ENCODE data around the gene PEX12. TPM values are rescaled to one million over a fixed set of nuclear protein-coding genes. Genes with fewer than 3 reads are reported as not detected.
"Not testable (repeated sequence)": the region's sequence is repeated elsewhere in the genome, so short reads cannot be mapped to it uniquely, and the experiment has no call there.

Gene PEX12
- total RNA-seq, 2 donors from 2014 or later, result 1.9 to 2.6 TPM

DNA sequence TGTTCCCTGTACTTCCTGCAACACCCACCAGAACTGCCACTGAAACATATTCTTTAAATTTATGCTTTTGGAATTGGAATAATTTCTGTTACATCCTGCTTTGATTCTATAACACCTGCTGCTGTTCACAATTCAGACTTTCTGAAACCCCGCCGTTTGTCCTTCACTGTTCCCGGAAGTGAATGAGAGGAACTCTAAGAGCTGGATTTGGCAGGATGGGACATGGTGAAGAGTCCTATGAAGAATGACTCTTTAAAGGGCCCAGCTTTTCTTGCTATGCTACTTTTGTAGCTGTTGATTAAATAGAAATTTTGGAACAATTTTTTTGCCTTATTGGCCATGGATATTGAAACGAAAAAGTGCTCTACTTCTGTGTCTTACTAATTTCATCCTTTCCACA is 17.7 kb upstream of the PEX12 start:
- no peaks in the 10 kb centered on the region for H3K9me3 Mint-ChIP-seq
- H3K36me3 Mint-ChIP-seq (ENCODE audit: low read depth), result peaks cover 85% of the 10 kb centered on the region
- no peaks in the 10 kb centered on the region for H3K27me3 Mint-ChIP-seq
- H3K4me1 Mint-ChIP-seq, result no peaks in the 10 kb centered on the region
- no peak overlapping the region for H3K27ac Mint-ChIP-seq
- no peak overlapping the region for H3K4me3 Mint-ChIP-seq
- no peak for ATAC-seq (replicated peaks)

DNA sequence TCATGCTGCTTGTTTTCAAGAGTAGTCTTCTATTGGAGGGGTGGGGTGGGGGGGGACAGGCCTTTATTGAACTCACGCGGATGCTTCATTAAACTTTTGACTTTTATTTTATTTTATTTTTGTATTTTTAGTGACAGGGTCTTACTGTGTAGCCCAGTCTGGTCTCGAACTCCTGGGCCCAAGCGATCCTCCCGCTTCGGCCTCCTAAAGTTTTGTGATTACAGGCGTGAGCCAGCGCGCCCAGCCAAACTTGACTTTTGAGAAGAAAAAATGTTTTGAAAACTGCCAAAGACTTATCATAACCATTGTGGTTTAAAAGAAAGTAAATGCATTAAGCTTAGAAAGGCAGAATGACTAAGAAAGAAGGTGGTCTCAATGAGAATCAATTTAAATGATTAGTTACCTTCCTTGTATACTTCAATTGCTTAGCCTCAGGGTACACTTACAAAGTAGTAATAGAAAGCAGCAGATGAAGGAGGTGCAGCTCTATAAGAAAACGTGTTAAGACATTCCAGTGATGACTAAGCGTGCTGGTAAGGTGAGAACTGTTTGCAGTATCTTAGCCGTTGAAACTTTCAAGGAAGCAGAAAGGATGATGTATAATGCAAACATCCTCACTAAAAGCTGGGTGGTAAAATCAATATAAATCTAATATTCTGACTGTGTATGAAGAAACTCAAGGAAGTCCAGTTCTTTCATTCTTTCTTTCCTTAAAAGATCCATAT is 10.0 kb upstream of the PEX12 start:
- no peaks in the 10 kb centered on the region for H3K9me3 Mint-ChIP-seq
- no peaks in the 10 kb centered on the region for H3K27me3 Mint-ChIP-seq
- H3K4me3 Mint-ChIP-seq, result peak overlapping the region; percentile 99
- H3K36me3 Mint-ChIP-seq (ENCODE audit: low read depth), result peaks cover 34% of the 10 kb centered on the region
- peaks cover 13% of the 10 kb centered on the region for H3K4me1 Mint-ChIP-seq
- ATAC-seq (replicated peaks), result peak; percentile 66
- H3K27ac Mint-ChIP-seq, result peak overlapping the region; percentile 99

DNA sequence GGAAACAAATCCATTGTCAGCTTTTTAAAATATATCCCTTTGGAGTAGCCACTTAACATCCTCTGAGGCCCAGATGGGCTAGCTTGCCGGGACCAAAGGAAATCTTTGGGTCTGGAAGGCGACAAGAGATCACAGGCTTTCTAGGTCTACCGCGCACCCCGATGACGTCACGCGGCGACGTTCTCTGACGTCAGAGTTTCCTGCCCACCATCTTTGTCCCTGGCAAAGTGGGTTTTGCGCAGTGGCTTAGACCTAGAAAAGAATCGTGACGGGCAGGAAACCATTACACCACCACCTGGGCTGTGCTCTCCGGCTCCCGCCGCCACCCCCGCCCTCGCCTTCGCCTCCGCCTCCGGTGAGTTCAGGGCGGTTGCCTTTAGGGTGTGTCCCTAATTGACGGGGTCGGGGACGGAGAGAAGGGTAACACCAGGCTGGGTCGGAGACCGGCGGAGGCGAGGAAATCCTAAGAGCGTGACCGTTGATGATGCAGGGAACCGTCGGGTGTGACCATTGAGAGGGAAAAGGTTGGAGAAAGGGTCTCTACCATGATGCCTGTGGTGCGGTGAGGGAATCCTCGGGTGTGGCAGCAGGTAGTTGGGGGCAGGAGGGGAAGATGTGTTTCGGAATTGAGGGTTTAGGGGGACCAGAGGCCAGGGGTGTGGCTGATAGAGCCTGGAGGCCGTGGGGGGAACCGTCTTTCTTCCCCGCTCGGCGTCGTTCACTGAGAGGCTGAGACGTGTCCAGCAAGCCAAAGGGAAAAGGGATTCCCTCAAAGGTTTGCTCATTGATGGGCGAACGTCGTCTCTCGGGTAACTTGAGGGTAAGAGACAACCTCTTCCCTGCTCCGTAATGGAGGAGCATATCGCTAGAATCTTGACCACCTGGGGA is 8.9 kb upstream of the PEX12 start, which contains the start of gene AP2B1:
Gene AP2B1 (plus strand): TSS at position 249 of the 888 bp plus-strand sequence. CDS start 6,709 bp downstream, outside the sequence.
- H3K27ac Mint-ChIP-seq, result peak within 1 kb of the TSS; percentile 99
- ATAC-seq (replicated peaks), result peak; percentile 94
- peaks cover 27% of the 10 kb centered on the region for H3K36me3 Mint-ChIP-seq (ENCODE audit: low read depth)
- peak within 1 kb of the TSS; percentile 99 for H3K4me3 Mint-ChIP-seq
- peaks cover 13% of the 10 kb centered on the region for H3K4me1 Mint-ChIP-seq
- no peaks in the 10 kb centered on the region for H3K9me3 Mint-ChIP-seq
- H3K27me3 Mint-ChIP-seq, result no peaks in the 10 kb centered on the region

DNA sequence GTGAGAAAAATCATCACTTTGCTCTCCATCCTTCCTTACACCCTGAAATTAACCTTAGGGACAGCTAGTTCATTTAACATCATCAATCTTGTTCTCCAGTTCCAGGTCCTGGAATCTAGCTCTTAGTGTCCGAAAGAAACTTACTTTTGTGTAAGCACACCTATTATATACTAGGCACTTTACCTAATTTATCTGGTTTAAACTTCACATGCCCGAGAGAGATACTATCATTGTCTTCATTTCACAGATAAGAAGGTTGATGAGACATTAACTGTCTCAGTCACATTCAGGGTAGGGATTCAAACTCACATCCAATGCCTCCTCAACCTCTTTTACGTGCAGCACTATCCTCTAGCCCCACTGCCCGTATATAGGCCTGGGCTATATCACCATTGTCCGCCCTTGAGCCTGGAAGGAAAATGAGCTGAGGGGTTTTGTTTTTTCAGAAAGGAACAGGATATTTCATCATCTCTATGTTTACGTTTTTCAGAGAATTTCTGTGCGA is 8.2 kb upstream of the PEX12 start:
- peak overlapping the region; percentile 99 for H3K27ac Mint-ChIP-seq
- ATAC-seq (replicated peaks), result peak; percentile 3
- H3K27me3 Mint-ChIP-seq, result no peaks in the 10 kb centered on the region
- peak overlapping the region; percentile 99 for H3K4me3 Mint-ChIP-seq
- no peaks in the 10 kb centered on the region for H3K9me3 Mint-ChIP-seq
- peaks cover 27% of the 10 kb centered on the region for H3K36me3 Mint-ChIP-seq (ENCODE audit: low read depth)
- H3K4me1 Mint-ChIP-seq, result peaks cover 13% of the 10 kb centered on the region

DNA sequence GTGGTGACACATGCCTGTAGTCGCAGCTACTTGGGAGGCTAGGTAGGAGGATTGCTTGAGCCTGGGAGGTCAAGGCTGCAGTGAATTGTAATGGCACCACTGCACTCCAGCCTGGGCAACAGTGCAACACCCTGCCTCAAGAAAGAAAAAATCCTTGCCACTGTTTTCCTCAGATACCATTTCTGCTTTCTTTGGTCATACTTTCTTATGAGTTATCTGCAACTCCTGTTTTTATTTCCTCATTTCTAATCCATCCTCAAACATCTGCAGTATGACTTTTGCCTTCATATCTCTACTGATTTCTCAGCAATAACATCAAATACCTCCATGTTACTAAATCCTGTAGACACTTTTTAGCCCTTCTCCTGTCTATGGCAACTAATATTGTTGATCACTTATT is 5.7 kb upstream of the PEX12 start:
- Mint-ChIP-seq H3K27me3 (no peaks in the 10 kb centered on the region), H3K9me3 (no peaks in the 10 kb centered on the region), H3K36me3 (ENCODE audit: low read depth) (peaks cover 10% of the 10 kb centered on the region), H3K4me1 (peaks cover 12% of the 10 kb centered on the region), H3K27ac (no peak overlapping the region), H3K4me3 (no peak overlapping the region)
- no peak for ATAC-seq (replicated peaks)

DNA sequence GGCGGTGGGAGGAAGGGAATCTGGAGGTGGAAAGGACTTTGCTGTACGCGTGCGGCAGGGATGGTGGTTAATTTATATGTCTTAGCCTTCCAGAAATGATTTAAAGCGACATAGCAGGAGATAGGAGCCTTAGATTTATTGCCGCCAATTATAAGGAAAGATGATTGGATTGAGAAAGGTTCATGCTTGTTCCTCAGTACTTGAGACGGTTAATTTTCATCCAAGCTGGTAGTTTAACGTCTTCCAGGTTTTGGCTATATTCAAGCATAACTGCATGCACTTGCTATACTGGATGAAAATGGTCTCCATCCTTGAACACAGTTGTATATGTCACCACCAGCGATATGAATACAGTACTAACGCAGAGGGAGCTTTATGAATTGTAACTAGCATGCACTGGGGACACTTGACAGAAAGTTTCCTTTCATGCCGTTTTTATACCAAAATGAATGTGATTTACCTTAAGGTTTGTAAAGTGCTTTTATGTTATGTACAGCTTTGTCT is 610 bp upstream of the PEX12 start:
- peaks cover 11% of the 10 kb centered on the region for H3K4me1 Mint-ChIP-seq
- H3K9me3 Mint-ChIP-seq, result no peaks in the 10 kb centered on the region
- peak overlapping the region; percentile 100 for H3K4me3 Mint-ChIP-seq
- H3K27ac Mint-ChIP-seq, result peak overlapping the region; percentile 99
- ATAC-seq (replicated peaks), result peak; percentile 52
- peaks cover 16% of the 10 kb centered on the region for H3K36me3 Mint-ChIP-seq (ENCODE audit: low read depth)
- H3K27me3 Mint-ChIP-seq, result no peaks in the 10 kb centered on the region

DNA sequence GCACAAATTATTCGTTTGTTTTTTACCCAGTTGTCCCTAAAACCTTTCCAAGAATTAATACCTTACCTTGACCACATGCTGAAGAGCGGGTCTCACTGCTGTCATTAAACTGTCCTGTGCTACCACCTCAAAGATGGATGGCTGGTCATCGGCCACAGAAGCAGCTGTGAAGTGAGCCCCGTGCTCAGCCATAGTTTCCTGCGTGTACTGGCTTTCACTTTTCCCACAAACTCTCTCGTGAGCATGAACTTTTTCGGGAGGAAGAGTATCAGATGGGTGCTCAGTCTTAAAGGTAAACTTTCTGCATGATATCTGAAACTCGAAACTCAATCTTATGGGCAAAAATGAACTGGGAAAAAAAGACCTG is 558 bp downstream of the PEX12 start:
- no peaks in the 10 kb centered on the region for H3K9me3 Mint-ChIP-seq
- H3K27me3 Mint-ChIP-seq, result no peaks in the 10 kb centered on the region
- peak overlapping the region; percentile 99 for H3K27ac Mint-ChIP-seq

DNA sequence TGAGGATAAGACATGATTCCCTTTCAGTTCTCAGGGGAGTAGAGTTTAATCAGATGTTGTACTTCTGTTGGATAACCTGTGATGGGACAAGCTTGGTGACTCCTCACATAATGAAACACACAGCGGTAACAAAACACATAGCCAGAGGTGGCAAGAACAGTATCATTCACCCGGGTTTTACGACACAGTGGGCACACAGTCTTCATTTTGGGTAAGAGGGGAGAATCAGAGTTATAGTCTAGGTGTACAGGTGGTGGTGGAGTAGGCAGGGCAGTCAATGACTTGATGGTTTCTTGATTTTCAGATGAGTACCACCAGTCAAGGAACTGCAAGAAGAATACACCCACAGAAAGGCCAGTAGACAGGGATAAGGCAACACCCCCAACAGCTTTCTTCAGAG is 2.6 kb downstream of the PEX12 start:
- no peak for ATAC-seq (replicated peaks)

More for the DNA sequence above, 558 bp downstream of the PEX12 start:
- peaks cover 11% of the 10 kb centered on the region for H3K4me1 Mint-ChIP-seq
- H3K36me3 Mint-ChIP-seq (ENCODE audit: low read depth), result peaks cover 22% of the 10 kb centered on the region
- no peak for ATAC-seq (replicated peaks)
- H3K4me3 Mint-ChIP-seq, result peak overlapping the region; percentile 100

DNA sequence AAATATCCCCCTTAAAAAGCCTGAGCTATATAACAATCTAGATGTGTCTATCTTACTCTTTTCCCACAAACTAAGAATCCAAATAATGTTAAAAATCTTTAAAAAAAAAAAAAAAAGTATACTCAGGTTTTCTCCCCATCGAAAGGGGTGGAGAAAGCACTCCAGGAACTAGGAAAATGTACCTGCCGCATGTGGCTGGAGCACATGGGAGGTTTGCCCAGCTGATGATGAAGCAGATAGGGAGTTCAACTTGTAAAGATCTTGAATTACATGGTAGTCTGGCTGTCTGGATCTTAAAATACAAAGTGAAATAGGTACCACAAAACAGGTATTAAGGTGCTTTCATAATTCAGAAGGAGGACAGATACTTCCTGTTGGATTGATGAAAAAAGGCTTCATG is 9.0 kb downstream of the PEX12 start:
- peak overlapping the region; percentile 94 for H3K4me3 Mint-ChIP-seq
- no peak for ATAC-seq (replicated peaks)
- H3K27me3 Mint-ChIP-seq, result no peaks in the 10 kb centered on the region
- peak overlapping the region; percentile 55 for H3K27ac Mint-ChIP-seq
- H3K9me3 Mint-ChIP-seq, result no peaks in the 10 kb centered on the region
- peaks cover 33% of the 10 kb centered on the region for H3K36me3 Mint-ChIP-seq (ENCODE audit: low read depth)
- H3K4me1 Mint-ChIP-seq, result peaks cover 14% of the 10 kb centered on the region

More for the DNA sequence above, 2.6 kb downstream of the PEX12 start:
- Mint-ChIP-seq H3K27me3 (no peaks in the 10 kb centered on the region), H3K4me3 (no peak overlapping the region), H3K27ac (peak overlapping the region; percentile 0), H3K36me3 (ENCODE audit: low read depth) (peaks cover 28% of the 10 kb centered on the region), H3K9me3 (no peaks in the 10 kb centered on the region), H3K4me1 (peaks cover 8% of the 10 kb centered on the region)

DNA sequence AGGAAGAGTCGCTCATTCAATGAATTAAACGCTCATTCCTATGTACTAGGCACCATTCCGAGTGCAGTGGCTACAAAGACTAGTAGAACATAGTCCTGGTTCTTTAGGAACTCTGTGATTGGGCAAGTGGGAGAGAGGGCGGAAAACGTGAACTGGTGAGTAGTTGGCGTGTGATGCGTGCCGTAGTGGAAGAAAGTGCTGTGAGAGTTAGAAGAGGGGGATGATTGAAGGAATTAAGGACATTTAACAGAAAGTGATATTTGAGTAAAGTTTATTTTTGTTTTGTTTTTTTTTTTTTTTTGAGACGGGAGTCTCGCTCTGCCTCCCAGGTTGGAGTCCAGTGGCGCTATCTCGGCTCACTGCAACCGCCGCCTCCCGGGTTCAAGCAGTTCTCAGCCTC is 9.8 kb downstream of the PEX12 start:
- Mint-ChIP-seq H3K4me3 (peak overlapping the region; percentile 94), H3K27ac (peak overlapping the region; percentile 81), H3K4me1 (peaks cover 14% of the 10 kb centered on the region), H3K9me3 (no peaks in the 10 kb centered on the region), H3K36me3 (ENCODE audit: low read depth) (peaks cover 26% of the 10 kb centered on the region), H3K27me3 (no peaks in the 10 kb centered on the region)
- peak; percentile 54 for ATAC-seq (replicated peaks)

DNA sequence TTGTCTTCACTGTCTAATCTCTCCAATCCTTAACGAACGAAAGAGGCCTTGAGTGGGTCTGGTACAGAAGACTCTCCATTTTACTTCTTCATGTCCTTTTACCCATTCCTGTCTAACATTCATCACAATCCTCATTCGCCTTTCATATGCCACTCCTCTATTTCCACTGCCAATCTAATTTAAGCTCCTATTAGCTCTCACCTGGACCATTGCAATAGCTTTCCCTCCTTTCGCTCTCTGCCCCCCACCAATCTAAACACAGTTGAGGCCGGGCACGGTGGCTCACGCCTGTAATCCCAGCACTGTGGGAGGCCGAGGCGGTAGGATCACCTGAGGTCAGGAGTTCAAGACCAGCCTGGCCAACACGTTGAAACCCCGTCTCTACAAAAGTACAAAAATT is 11.4 kb downstream of the PEX12 start:
- Mint-ChIP-seq H3K27me3 (no peaks in the 10 kb centered on the region), H3K27ac (no peak overlapping the region), H3K9me3 (no peaks in the 10 kb centered on the region), H3K4me1 (peaks cover 14% of the 10 kb centered on the region), H3K4me3 (peak overlapping the region; percentile 94), H3K36me3 (ENCODE audit: low read depth) (peaks cover 20% of the 10 kb centered on the region)
- ATAC-seq (replicated peaks), result no peak

DNA sequence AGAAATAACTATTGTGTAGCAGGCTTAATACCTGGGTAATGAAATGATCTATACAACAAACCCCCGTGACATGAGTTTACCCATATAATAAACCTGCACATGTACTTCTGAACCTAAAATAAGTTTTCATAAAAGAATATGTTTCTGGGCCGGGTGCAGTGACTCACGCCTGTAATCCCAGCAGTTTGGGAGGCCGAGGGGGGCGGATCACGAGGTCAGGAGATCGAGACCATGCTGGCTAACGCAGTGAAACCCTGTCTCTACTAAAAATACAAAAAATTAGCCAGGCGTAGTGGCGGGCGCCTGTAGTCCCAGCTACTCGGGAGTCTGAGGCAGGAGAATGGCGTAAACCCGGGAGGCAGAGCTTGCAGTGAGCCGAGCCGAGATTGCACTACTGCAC is 15.2 kb downstream of the PEX12 start:
- not testable (repeated sequence) for H3K9me3 Mint-ChIP-seq; H3K4me1 Mint-ChIP-seq; H3K4me3 Mint-ChIP-seq; H3K27ac Mint-ChIP-seq; H3K27me3 Mint-ChIP-seq; H3K36me3 Mint-ChIP-seq (ENCODE audit: low read depth); ATAC-seq (replicated peaks)

DNA sequence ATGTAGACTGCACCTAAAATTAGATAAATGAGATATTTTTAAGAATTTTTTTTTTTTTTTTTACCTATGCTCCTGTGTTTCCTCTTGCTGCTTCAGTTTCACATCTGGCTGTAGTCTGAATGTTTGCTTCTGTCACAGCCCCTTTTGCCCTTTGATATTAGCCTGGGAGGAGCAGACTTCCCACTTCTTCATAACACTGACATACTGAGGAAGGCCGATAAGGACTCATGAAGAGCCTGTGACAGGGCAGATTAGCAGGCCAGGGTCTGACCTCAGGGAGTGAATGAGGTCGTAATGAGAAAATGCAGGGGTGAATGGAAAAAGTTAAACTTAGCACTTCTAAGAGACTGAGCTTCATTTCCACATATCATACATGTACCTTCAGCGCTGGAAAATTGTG is 17.7 kb downstream of the PEX12 start, which contains the start of gene SLFN14:
Gene SLFN14 (minus strand): TSS at position 117 of the 400 bp plus-strand sequence. CDS start 2,757 bp downstream, outside the sequence.
- no peaks in the 10 kb centered on the region for H3K9me3 Mint-ChIP-seq
- H3K4me1 Mint-ChIP-seq, result no peaks in the 10 kb centered on the region
- H3K27ac Mint-ChIP-seq, result no peak within 1 kb of the TSS
- H3K27me3 Mint-ChIP-seq, result peaks cover 5% of the 10 kb centered on the region
- H3K4me3 Mint-ChIP-seq, result no peak within 1 kb of the TSS
- ATAC-seq (replicated peaks), result no peak
- no peaks in the 10 kb centered on the region for H3K36me3 Mint-ChIP-seq (ENCODE audit: low read depth)

DNA sequence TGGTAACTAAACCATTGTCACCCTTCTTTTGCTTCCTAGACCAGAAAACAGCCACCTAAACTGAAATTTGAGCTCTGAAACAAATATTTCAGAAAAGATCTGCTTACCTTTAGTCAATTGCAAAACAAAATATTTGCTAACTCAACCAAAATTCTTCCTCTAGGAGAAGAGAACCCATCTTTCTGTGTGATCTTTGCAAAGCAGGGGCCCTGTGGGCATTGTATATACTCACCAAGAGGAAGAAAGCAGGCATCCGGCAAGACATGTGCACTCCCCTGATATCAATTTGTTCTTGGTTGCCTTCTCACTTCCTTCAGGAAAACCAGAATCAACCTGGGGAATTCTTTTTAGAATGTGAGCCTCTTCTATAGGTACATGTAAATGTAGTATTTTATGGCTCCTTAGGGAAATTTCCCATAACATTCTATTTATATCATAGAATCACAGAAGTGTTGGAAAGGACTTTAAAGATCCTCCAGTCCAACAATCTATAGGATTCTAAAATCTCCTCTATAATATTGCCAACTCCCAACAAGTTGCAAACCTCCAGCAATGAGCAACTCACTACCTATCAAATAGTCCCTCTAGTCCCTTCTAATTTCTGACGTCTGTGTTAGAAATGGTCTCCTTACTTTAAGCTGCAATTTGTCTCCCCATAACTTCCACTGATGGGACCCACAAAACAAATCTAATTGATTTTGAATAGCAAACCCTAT is 18.7 kb downstream of the PEX12 start:
- Mint-ChIP-seq H3K4me1 (no peaks in the 10 kb centered on the region), H3K27ac (no peak overlapping the region), H3K9me3 (no peaks in the 10 kb centered on the region), H3K36me3 (ENCODE audit: low read depth) (no peaks in the 10 kb centered on the region), H3K27me3 (peaks cover 5% of the 10 kb centered on the region), H3K4me3 (no peak overlapping the region)
- ATAC-seq (replicated peaks), result no peak

Data from activated T-helper 17 cell treated with anti-CD3 and anti-CD28 coated beads, Interleukin-2, amount 50 U/mL, for 72 hours (primary cell).